Frontal cortex (tissue), 4 donors: Measurements from ENCODE around the gene PWWP2B. TPM values are rescaled to one million over a fixed set of nuclear protein-coding genes. Genes with fewer than 3 reads are reported as not detected.

Source experiments
- DNase-seq, 2 donors: peaks; one replicate each; pipeline ENCODE4 v3.0.0; 2012; ENCODE audit warnings: low spot score in 2 of 2
- FAIRE-seq: peaks from 2 replicates; lab custom pipeline; 2012; peaks lifted over from hg19 to GRCh38; lab: Jason Lieb, UNC
- total RNA-seq: library from RNA; depleted of rRNA; stranded (reverse); fragments of >200 nt; gene quantifications from one replicate; pipeline ENCODE4 v1.2.3, GENCODE V29; 2014
- donor health status: control.
- donor health status: control.
- donor health status: control.

PWWP2B gene
- total RNA-seq, 1 donor from 2014 or later, result 9.4 TPM

DNA sequence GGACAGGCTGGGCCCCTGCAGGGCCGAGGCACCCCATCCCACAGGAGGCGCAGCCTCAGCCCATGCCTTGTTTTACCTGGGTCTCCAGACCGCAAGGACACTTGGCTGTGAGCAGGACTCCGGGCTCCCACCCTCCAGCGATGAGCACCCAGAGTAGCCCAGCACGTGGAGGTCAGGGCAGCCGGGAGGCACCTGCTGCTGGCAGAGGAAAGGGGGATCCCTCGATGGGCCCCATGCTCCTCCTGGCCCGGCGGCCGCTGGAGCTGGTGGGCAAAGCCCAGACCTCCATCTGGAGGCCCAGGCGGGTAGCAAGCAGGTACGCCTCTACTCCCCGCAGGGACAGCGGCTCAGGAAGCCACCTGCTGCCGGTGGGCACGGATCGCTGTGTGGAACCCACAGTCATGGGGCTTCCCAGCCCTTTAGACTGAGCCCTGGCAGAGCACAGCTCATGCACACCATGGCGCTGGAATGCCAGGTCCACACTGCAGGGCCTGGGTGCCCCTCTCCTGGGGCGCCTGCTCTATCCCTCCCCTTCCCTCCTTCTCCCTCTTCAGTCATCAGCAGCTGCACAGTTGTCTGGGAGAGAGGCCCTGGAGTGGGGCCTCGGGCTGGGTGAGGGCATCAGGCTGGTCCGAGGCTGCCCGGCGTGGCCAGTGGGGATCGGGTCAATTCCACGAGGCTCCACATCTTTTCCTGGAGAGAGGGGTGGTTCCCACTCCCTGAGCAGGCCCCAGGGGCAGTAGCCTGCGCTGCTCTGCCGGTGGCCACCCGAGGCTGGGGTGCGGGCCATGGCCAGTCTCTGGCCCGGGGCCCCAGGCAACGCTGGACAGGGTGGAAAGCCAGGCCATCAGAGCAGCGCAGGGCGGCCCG is 65.7 kb downstream of the PWWP2B start:
- FAIRE-seq, result no peak
- no peak for DNase-seq

DNA sequence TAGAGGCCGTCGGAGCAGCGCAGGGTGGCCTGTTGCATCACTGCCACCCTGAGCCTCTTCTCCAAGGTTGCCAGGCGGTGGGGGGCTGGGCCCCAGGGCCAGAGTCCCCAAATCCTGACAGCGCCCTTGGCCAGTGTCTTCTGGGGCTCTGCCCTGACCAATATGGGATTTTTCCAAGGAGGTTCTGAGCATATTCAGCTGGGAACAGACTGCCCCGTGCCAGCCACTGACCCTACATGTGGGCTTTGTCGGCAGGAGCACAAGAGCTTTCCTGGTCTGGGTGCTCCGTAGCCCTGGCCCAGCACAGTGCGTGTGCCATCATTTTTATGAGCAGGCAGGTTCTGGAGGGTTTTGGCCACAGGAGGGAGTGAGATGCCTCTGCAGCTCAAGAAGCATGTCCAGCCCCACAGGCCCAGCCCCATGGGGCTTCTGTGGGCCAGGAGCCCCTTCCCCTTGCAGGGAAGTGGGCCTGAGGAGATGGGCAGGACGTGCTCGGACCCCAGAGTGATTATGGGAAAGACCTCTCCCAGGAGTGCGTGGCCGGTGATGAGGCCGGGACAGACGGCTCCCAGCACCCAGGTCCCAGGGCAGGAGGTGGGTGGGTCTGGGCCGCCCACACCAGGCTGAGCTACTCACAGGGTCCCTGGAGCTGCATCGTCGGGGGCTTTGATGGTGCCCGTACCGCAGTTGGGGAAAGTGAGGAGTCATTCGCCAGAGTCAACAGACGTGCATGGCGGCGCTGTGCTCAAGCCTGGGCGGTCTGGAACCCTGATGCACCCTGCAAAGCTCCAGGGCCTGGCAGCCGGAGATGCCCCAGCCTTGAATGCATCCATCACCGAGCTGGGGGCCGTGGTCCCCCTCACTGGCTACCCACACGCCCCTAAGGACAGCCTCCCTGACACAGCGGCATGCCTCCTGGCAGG is 66.6 kb downstream of the PWWP2B start:
- DNase-seq (no peak), FAIRE-seq (no peak)

DNA sequence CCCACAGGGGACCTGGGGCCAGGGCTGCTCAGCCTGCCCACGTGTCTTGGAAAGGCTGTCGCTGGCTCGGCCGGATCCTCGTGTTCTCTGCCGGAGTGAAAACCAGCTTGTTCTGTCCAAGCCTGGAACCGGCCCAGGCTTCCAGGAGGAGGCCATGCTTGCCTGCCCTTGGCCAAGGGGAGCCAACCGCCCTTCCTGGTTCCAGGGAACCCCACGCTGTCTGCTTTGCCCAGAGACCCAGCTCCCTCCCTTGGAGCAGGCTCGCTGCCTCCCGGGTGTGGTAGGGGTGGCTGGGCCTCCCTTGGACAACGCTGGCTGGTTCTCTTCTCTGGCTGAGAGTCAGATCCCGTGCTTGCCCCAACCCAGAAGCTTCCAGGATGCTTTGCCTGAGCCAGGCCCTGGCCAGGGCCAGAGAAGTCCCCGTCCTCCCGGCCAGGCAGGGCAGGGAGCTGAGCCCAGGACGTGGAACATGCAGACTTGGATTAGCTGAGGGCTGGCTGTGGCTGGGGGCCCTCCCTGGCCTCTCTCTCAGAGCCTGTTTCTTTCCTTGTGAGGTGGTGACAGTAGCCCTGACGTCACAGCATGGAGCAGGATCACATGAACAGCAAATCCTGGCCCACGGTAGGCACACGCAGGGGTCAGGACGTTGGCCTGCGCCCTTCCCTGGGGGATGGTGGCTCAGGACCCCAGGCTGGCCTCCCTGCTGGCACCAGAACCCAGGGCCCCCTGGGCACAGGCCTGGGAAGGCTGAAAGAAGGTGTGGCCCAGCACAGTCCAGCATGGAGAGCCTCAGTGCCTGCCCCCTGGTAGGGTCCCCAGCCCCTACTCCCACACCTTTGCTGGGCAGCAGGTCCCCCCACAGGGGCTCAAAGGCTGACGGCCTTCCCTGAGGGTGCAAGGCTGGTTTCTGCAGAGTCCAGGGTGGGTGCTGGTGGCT is 67.5 kb downstream of the PWWP2B start:
- FAIRE-seq, result no peak
- peak; percentile 79 to 80 for DNase-seq

DNA sequence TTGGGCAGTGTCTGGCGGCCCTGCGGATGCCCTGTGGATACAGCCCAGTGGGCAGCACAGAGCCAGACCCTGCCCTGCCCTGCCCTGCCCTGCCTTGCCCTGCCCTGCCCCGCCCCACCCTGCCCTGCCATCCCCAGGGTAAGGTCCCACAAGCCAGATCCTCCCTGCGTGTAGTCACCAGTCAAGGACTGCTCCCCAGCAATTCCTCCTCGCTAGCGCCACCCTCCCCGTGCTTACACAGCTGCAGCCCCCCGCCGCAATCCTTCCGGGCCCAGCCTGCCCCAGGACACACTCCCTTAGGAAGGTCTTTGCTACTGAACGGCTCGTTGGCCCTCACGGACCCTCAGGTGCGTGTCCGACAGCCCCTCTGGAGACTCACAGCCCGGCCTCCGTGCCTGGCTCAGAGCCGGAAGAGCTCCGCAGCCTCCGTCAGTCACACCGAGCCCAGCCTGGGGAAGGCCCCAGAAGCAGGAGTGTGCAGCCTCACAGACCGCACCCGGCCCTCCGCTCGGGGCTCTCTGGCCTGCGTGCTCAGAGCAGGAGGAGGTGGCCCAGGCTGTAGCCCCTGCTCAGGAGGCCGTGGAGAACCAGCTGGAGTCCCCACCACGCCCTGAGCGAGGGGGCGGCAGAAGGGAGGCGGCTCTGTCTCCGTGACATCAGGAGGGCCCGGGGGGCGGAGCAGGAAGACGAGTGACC is 68.3 kb downstream of the PWWP2B start:
- FAIRE-seq (no peak), DNase-seq (no peak)

DNA sequence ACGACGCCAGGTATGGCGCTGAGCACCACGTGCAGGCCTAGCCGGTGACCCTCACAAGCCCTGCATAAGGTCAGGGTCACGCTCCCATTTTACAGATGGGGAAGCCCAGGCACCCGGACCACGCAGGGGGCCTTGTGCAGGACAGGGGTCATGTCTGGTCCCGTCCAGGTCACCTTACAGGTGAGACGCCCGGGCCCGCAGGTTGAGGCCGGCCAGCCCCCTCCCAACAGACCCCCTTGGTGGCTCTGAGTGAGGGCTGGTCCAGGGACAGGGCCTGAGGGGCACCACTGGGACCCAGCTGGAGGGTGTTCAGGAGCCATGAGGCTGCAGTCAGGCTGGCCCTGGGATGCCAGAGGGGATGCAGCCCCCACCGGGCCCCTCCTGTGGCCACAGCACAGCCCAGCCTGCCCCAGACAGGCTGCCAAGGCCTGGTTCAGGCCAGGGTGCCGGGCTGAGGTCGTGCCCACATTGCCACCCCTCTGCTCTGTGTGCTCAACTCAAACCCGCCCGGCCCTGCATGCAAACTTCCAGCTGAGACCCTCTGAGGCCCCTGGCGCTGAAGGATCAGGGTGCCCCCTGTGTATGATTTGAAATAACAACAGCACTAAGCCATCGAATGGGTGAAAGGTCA is 69.0 kb downstream of the PWWP2B start:
- DNase-seq (no peak), FAIRE-seq (no peak)

DNA sequence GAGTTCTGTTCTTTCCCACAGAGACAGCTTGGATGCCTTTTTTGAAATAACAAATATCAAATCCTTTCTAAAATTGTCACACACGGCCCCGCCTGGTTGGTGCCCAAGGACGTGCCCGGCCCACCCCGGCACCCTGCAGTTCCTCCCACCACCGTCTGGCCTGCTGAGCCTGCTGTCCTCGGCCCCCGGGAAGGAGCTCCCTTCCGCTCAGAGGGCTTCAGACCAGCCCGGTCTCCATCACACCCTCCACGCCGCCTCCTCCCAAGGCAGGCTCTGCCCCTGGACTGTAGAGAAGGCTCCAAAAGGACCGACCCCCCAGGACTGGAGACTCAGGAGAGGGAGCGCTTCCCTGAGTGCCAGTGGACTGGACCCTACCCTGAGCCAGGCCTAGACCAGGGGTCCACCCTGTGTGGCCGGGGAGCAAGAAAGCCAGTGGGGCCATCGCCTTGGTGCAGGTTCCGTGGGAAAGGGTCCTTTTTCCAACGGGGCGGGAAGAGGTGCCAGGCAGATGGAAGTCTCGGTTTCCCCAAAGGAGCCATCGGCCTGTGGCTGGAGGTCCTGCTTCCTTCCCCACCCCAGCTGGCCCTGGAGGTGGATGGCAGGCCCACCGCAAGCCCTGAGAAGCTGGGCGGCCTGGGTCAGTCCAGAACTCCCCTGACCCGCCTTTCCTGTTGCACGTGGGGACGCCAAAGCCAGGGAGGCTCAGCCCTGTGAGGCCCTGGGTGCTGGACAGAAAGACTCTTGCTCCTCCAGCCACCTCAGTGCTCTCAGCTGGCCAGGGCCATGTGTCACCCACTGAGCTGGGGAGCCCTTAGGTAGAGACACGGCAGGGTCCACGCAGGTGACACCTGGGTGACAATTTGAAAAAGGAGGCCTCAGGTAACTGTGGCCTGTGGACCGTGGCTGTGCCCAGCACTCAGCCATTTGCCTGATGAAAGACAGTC is 69.8 kb downstream of the PWWP2B start:
- DNase-seq (no peak), FAIRE-seq (no peak)

Other genes starting within 250 kb of the PWWP2B start
- gene DPYSL4, start 210.3 kb upstream of the PWWP2B start, total RNA-seq, result 43.6 TPM
- gene STK32C, start 89.2 kb upstream of the PWWP2B start, total RNA-seq, result 25.3 TPM
- gene LRRC27, start 65.0 kb upstream of the PWWP2B start, total RNA-seq, result 20.0 TPM
- gene INPP5A, start 140.6 kb downstream of the PWWP2B start, total RNA-seq, result 38.7 TPM